Measurements from ENCODE around the gene TIMM13.
"Not testable (repeated sequence)": the region's sequence is repeated elsewhere in the genome, so short reads cannot be mapped to it uniquely, and the experiment has no call there.

The TIMM13 gene

DNA sequence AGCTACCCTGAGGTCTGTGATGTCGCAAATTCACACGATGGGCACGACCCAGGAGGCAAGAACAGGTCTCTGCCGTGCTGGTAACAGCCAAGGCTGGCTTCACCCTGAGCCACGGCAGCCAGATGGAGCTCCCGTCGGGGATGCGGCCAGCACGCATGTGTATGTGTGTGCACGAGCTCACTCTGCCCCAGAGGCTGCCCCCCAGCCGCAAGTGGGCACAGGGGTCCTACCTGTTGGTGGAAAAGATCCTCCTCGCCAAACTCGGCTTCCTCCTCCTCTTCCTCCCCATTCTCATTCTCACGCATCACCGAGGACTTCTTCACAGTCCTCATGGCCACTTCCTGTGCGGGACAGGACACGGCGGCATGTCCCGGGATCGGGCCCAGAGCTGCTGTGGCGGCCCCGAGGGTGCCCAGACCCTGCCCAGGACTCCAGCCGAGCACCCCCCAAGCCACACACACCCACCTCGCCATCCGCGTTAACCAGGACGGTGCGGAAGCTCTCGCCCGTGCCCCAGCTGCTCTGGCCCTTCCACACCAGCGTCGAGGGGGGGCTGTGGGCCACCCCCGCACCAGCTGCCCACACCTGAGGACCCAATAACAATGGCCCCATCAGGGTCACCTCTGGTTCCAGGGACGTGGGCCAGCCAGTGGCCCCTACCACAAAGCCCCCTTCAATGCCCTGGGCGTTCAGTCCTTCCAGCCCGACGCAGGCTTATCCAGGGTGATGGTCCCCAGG is 4.1 kb upstream of the TIMM13 start:
- no peak for DNase-seq (ENCODE audit: low read depth in 2 of 2)

DNA sequence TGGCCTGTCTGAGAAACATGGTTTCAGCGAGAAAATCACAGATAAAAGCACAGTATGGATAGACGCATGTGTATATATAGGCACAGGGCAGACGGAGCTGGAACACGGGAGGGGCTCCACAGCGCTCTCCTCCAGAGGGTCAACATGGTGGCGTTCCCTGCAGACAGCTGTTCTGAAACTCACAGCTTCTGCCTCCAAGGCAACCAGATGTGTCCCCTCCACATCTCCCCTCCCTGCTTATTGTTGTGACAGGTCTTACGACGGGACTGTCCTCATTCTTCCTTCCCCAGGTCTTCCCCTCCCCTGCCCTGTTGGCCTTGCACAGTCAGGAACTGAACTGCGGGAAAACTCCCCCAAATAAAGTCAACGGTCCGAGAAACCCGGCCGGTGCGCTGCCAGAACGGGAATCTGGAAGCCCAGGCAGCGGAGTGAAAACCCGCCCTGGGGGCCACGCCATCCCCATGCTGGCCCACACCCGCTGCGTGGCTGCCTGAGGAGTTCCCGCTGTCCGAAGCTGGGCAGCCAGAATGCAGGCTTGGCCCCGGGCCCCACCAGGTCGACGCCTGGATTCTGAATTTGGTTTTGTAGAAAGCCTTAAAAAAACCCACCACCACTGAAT is 2.6 kb upstream of the TIMM13 start:
- no peak for DNase-seq (ENCODE audit: low read depth in 2 of 2)

DNA sequence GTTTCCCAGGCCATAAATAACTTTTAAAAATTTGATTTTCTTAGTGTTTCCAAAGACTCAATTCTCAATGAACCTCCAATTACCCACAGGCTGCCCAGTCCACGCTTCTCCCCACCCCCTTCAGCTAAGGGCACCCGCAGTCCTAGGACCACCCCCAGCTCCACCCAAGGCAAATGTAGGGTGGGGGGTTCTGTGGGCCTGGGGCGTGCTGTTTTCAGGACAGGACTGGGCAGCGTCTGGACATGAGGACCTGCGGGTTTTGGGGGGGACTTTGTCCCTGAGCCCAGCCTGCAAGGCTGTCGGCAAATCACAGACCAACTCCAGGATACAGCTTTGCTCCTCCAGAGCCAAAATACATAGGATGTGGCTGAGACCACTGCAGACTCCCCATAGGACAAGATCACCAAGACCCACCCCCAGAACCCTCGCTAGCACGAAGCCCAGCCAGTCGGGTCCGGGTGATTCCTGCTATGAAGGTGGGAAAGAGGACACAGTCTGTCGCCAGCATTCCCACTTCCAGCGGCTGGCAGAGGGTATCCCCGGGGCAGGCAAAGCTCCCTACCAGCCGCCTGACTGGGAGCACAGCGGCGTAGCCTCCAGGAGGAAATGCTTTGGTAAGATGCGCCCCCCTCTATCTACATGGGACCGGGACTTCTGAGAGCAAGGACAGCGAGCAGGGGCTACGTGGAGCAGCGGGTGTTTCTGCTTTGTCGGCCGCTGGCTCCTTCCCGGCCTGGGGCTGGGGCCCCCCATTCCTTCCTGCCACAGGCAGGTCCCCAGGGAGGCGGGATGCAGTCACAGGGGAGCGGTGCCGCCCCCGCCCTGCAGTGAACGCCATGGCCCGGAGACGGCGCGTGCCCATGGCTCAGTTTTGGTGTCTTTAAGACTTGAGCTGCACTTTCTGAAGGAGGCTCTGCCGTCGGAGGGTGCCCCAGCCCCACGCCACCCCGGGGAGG is 1.6 kb upstream of the TIMM13 start:
- DNase-seq (ENCODE audit: low read depth in 2 of 2) = no peak

DNA sequence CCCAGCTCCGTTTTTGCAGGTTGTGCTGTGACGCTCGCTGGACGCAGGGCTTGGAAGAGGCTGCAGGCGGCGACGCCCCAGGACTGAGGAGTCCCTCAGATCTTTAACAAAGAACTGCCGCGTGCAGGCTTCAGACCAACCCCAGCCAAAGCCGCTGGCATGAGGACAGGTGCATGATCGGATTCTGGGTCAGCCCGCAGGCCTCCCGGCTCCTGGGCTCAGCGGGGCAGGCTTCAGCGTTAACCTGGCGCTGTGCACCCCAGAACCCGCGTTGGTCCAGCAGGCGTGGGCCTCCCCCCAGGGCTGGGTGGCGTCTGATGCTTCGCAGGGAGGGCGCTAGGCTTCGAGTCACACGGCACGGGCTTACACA is 920 bp upstream of the TIMM13 start:
- no peak for DNase-seq (ENCODE audit: low read depth in 2 of 2)

DNA sequence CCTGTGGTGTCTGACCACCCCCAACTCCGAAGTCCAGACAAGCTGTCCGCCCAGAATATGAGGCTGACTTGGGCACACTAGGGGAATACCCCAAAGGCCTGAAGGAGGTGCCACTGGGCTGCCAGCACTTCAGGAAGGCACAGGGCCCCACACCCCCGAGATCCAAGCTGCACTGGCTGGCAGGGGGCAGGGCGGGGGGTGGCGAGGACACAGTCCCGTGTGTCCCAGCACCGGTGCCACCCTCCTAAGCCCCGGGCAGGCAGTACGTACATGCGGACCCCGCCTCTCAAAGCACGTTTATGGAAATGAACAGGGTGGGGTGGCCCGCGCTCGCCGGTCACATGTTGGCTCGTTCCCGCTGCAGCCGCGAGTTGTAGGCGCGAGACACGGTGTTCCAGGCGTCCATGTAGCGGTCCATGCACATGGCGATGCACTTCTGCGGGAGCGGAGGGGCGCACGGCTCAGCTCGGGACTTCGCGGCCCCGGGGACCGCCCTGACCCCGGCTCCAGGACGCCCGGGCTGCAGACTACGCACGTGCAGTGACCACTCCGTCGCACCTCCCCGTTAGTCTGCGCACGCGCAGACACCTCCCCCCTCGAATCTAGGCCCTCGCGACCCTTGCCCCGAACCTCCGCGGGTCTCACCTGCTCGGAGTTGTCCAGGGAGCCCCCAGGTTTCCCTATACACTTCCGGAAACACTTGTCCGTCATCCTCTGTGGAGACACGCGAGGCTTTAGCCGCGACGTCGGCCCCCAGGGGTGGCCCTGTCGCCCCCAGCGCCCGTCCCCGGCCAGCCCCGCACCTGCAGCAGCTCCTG is 566 bp downstream of the TIMM13 start:
- no peak for DNase-seq (ENCODE audit: low read depth in 2 of 2)

DNA sequence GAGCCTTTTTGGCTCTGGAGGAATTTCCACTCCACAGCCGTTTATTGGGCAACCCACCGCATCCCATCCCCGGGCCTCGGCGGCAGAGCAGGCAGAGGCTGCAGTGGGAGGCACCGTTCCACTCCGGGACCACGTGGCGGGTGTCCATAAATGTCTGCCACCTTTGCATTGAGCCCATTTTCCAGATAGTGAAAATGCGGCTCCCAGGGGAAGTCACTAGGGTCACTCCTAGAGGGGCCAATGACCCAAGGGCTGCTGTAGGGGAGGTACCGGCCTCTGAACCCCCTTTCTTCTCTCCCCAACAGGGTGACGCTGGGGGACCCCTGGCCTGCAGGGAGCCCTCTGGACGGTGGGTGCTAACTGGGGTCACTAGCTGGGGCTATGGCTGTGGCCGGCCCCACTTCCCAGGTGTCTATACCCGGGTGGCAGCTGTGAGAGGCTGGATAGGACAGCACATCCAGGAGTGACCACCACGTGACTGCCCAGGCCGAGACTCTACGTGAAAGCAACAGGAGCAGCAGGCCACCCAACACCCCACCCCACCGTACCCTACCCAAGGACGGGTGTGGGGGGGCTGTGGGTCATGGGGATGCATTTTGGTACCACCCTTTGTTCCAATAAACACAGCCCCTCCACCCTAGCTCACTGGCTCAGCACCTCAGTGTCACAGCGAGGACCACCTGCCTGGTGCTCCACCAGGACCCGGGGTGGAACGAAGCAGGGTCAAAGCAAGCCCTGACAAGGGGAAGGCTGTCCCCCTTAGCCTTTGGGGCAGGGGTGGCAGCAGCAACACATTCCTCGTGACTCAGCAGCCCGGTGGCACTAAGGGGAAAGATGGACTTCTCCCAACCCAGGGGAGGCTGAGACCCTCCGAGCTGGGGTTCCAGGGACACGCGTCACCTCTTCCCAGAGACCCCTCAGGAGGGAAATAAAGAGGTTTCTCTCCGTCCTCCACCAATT is 1.5 kb downstream of the TIMM13 start:
- no peak for DNase-seq (ENCODE audit: low read depth in 2 of 2)

DNA sequence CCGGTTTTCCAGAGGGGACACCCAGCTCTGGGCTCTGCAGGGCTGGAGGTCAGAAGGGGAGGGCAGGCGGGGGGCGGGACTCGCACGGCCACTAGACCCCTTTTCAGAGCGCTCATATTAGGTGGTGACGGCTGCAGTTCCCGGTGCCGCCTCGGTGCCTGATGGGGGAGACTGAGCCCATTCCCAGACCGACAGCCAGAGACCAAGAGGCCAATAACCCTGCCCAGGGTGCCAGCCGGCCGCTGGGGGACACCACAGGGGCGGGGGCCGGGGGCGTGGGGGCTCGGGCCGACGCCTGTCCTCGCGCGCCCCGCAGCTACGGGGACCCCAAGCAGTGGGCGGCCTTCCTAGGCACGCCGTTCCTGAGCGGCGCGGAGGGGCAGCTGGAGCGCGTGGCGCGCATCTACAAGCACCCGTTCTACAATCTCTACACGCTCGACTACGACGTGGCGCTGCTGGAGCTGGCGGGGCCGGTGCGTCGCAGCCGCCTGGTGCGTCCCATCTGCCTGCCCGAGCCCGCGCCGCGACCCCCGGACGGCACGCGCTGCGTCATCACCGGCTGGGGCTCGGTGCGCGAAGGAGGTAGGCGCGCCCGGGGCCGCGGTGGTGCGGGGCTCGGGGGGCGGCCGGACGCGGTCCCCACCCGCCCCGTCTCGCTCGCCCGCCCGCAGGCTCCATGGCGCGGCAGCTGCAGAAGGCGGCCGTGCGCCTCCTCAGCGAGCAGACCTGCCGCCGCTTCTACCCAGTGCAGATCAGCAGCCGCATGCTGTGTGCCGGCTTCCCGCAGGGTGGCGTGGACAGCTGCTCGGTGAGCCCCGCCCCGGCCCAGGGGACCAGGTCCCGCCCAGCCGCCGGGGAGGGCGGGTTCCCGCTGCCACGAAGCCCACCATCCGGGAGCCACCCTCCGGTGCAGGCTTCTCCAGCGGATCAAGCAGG is 2.4 kb downstream of the TIMM13 start:
- peak; percentile 23 to 37 for DNase-seq (ENCODE audit: low read depth in 2 of 2)

DNA sequence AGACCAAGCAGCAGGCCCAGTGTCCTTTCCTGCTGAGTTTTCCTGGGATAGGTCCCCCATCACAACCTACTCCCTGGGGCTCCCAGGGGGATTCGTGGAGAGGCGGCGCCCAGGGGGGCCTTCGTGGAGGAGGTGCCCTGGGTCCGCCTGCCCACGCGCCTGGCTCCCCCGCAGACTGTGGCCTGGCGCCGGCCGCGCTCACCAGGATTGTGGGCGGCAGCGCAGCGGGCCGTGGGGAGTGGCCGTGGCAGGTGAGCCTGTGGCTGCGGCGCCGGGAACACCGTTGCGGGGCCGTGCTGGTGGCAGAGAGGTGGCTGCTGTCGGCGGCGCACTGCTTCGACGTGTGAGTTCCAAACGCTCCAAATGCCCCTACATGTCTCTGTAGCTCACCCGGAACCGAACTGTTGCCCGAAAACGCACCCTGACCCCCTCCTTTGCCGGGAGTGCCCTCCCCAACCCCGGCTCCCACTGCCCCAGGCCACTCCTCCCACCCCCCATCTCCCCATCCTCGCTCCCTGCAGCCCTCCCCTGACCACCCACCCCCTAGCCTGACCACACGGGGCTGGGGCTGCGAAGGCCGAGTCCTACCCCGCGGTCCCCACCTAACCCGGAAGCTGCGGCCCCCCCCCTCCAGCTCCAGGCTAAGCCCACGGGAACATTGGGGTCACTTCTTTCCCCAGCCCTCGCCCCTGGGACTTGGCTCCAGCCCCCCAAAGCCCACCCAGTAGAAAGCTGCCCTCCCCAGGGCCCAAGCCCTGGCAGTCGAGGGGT is 3.3 kb downstream of the TIMM13 start:
- no peak for DNase-seq (ENCODE audit: low read depth in 2 of 2)

DNA sequence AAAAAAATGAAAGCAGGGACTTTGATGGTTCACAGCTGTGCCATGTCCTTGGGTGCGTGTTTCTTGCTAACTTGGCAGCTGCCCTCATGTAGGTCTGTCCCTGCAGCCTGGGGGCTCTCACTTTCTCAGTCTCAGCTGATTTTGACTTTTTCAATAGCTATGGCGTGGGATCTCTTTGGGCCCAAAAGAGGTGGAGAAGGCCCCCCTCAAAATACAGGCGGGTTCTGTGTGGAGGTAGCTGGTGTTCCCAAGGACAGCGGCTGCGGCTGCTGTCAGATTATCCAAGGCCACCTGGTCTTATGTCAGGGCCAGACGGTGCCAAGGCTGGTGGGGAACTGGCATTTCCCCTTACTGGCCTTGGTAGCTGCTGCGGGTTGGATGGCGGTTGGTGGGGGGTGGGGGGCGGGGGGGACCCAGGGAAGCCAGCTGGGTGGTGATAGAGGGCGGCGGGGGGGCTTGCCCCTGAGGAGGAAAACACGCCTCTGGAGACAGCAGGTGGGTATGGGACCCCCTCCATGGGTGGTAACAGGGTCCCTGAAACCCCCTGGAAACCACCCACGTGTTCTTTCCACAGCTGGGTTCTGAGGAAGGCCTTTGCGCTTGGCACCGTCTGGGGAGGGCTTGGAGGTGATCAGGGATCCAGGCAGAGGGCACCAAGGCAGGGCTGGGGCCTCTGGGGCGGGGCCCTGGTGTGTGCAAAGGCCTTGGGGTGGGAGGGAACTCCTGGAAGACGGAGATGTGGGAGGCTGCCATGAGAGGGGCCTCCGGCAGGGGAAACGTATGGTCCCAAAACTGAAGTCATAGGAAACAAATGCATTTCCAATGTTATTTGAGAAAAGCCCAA is 4.1 kb downstream of the TIMM13 start:
- no peak for DNase-seq (ENCODE audit: low read depth in 2 of 2)

DNA sequence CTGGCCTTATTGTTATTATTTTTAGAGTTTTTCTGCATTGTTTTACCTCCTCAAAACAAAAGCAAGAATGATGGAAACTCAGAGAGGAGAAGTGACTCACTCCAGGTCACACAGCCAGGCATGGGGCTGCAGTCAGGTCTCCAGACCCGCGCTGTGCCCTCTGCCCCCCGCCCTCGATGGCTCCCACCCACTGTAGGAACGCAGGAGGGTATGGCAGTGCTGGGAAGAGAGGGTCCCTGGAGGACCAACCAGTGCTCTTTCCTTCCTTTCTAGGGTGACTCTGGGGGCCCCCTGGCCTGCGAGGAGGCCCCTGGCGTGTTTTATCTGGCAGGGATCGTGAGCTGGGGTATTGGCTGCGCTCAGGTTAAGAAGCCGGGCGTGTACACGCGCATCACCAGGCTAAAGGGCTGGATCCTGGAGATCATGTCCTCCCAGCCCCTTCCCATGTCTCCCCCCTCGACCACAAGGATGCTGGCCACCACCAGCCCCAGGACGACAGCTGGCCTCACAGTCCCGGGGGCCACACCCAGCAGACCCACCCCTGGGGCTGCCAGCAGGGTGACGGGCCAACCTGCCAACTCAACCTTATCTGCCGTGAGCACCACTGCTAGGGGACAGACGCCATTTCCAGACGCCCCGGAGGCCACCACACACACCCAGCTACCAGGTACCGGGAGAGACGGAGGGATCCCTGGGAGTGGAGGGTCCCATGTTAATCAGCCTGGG is 5.6 kb downstream of the TIMM13 start:
- no peak for DNase-seq (ENCODE audit: low read depth in 2 of 2)

DNA sequence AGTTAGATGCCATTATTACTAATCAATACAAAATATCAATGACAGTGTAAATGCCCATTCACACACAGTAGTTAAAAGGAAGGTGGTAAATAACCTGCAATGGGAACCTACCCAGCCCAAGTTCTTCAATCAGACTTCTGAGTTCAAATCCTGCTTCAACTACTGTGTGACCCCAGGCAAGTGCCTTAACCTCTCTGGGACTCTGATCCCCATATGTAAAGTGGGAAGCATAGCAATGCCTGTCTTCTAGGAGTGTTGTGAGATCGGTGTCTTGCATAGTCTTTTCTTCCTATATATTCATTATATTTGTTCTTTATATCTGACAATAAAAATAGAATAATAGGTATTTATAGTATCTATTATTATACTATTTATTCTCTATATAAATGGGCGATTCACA is 6.9 kb downstream of the TIMM13 start:
- no peak for DNase-seq (ENCODE audit: low read depth in 2 of 2)

DNA sequence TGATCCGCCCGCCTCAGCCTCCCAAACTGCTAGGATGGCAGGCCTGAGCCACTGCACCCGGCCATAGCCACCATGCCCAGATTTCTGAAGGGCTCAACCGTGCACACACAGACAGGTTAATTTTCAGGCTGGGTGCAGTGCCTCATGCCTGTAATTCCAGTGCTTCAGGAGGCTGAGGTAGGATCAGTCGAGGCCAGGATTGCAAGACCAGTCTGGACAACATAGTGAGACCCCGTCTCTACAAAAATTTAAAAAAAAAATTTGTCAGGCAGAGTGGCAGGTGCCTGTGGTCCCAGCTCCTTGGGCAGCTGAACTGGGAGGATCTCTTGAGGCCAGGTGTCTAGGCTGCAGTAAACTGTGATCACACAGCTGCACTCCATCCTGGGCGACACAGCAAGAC is 7.6 kb downstream of the TIMM13 start:
- DNase-seq (ENCODE audit: low read depth in 2 of 2) = no peak

DNA sequence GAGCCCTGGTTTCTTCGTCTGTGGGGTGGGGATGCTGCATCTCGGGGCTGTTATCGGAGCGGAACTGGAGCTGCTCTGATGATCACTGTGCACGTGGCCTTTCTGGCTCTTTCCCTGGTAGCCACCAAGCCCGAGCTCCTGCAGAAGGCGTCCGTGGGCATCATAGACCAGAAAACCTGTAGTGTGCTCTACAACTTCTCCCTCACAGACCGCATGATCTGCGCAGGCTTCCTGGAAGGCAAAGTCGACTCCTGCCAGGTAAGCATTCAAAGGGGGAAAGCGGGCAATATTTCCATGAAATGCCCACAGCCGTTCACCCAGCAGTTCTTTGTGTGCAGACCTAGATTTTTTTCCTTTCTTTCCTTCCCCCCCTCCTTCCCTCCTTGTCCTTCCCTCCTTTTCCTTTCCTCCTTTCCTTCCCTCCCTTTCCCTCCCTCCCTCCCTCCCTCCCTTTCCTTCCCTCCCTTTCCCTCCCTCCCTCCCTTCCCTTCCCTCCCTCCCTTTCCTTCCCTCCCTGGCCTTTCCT is 9.4 kb downstream of the TIMM13 start:
- no peak for DNase-seq (ENCODE audit: low read depth in 2 of 2)

DNA sequence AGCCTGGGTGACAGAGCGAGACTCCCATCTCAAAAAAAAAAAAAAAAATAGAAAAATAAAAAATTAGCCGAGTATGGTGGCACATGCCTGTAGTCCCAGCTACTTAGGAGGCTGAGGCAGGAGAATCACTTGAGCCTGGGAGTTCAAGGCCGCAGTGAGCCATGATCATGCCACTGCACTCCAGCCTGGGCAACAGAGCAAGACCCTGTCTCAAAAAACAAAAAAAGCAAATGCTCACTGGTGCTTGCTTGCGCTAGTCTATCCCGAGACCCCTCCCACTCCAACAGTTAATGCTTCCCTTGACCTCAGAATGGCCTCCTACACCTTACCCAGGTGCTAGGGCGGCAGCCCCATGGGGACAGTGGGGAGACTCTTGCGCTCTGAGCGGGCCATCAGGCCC is 9.9 kb downstream of the TIMM13 start:
- DNase-seq (ENCODE audit: low read depth in 2 of 2) = not testable (repeated sequence)

DNA sequence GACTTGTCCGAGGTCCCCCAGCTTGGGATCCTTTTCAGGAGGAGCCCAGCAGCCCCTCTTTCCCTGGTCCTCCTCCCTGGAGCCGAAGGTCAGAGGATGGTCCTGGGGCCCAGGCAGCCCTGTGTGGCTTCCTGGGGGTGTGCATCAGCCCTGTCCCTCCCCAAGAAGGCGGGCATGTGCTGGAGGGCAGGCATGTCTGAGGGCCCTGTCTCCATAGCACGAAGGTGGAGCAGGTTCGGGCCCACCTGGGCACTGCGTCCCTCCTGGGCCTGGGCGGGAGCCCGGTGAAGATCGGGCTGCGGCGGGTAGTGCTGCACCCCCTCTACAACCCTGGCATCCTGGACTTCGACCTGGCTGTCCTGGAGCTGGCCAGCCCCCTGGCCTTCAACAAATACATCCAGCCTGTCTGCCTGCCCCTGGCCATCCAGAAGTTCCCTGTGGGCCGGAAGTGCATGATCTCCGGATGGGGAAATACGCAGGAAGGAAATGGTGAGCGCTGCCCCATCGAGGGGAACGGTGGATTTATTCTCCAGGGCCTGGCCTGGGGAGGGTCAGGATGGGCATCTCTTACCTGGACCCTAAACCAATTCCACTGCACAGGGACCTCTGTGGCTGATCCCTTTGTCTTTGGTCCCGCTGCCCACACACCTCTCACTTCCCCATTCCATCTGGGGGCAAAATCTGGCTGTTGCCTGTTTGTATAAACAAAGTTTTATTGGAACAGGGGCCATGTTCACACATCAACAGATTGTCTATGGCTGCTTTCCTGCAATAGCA is 10.9 kb downstream of the TIMM13 start:
- no peak for DNase-seq (ENCODE audit: low read depth in 2 of 2)

DNA sequence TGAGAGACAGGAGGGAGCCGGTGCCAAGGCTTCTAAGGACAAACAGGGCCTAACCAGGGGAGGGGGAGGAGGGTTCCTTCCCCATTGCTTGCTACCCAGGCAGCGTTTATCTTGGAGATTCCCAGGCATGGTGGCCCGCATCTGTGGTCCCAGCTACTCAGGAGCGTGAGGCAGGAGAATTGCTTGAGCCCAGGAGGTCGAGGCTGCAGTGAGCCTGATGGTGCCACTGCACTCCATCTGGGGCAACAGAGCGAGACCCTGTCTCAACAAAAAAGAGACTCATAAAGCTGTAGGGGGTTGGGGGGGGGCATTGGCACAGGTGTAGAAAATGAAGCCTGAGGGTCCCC is 11.4 kb downstream of the TIMM13 start:
- no peak for DNase-seq (ENCODE audit: low read depth in 2 of 2)

Data from fibroblast of skin of left biceps (primary cell).